Measurements from ENCODE around the gene SBF2. TPM values are rescaled to one million over a fixed set of nuclear protein-coding genes. Genes with fewer than 3 reads are reported as not detected.
"Not testable (repeated sequence)": the region's sequence is repeated elsewhere in the genome, so short reads cannot be mapped to it uniquely, and the experiment has no call there.

SBF2 gene
- total and polyA plus RNA-seq, 10 donors = 3.6 to 70.9 (median 57.1) TPM

DNA sequence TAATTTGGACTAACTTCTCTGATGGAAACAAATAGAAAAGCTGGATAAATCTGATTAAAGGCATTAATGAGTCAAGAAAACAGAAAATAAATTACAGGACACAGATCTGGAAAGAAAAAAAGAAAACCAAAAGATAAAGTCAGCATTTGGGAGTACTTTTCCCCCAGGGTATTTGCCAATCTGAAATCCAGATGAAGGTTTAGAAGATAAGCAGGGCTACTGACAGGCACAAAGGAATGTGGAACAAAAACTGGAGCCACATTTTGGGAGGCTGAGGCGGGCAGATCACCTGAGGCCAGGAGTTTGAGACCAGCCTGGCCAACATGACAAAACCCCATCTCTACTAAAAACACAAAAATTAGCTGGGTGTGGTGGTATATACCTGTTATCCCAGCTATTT, 57.2 kb downstream of the SBF2 start:
- peaks cover 0 to 3% (median 0%) of the 10 kb centered on the region in 6 donors for H3K4me1 ChIP-seq
- DNase-seq = no peak
- TF ChIP-seq POLR2A (IDR thresholded peaks at IDR 0.05) (no peak), POLR2AphosphoS5 (IDR thresholded peaks at IDR 0.05) (no peak)
- TF ChIP-seq, protein P1, sequence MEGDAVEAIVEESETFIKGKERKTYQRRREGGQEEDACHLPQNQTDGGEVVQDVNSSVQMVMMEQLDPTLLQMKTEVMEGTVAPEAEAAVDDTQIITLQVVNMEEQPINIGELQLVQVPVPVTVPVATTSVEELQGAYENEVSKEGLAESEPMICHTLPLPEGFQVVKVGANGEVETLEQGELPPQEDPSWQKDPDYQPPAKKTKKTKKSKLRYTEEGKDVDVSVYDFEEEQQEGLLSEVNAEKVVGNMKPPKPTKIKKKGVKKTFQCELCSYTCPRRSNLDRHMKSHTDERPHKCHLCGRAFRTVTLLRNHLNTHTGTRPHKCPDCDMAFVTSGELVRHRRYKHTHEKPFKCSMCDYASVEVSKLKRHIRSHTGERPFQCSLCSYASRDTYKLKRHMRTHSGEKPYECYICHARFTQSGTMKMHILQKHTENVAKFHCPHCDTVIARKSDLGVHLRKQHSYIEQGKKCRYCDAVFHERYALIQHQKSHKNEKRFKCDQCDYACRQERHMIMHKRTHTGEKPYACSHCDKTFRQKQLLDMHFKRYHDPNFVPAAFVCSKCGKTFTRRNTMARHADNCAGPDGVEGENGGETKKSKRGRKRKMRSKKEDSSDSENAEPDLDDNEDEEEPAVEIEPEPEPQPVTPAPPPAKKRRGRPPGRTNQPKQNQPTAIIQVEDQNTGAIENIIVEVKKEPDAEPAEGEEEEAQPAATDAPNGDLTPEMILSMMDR (IDR thresholded peaks at IDR 0.05 in 8 of 11, conservative IDR thresholded peaks at IDR 0.05 in 3 of 11) = no peak
- no peak overlapping the region for H3K4me3 ChIP-seq
- intact Hi-C loops (cut with DNase I; ENCODE audit: low total_unique reads) = no loop called here
- H3K9me3 ChIP-seq = peaks cover 0 to 8% (median 0%) of the 10 kb centered on the region in 8 donors
- WGBS, 5 donors = 89 to 100% (median 95%) methylated on average over 1 of the region's 1 CpG
- H3K27me3 ChIP-seq (replicated peaks in 1 of 7) = no peaks in the 10 kb centered on the region
- H3K36me3 ChIP-seq = peaks cover 0 to 7% (median 0%) of the 10 kb centered on the region in 6 donors
- H3K27ac ChIP-seq = no peak overlapping the region

DNA sequence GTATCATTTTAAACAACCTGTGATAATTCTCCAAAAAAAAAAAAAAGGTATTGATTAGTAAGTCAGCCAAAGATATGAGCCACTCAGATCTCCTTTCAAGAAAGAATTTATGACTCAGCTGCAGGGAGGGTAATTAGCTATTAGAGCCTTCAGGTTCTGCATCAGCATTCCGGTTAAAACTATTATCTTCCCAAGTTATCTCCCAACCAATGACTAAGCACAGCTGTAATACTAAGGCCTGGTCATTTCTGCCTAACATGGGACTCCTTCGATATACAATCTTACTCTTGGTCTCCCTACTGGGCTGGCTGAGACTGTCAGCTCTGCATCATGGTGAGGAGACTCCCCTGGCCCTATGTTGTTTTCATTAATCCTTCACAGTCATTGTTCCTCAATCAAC, 60.4 kb downstream of the SBF2 start:
- H3K4me3 ChIP-seq = no peak overlapping the region
- H3K27ac ChIP-seq = no peak overlapping the region
- TF ChIP-seq, protein P1 (IDR thresholded peaks at IDR 0.05 in 8 of 11, conservative IDR thresholded peaks at IDR 0.05 in 3 of 11) = no peak
- TF ChIP-seq POLR2A (IDR thresholded peaks at IDR 0.05) (no peak), POLR2AphosphoS5 (IDR thresholded peaks at IDR 0.05) (no peak)
- DNase-seq = no peak
- intact Hi-C loops (cut with DNase I; ENCODE audit: low total_unique reads) = no loop called here
- H3K36me3 ChIP-seq = peaks cover 0 to 11% (median 0%) of the 10 kb centered on the region in 6 donors
- peaks cover 0 to 10% (median 0%) of the 10 kb centered on the region in 8 donors for H3K9me3 ChIP-seq
- H3K4me1 ChIP-seq = peaks cover 0 to 3% (median 0%) of the 10 kb centered on the region in 6 donors
- H3K27me3 ChIP-seq (replicated peaks in 1 of 7) = no peaks in the 10 kb centered on the region
- 73 to 91% (median 80%) methylated on average over 2 of the region's 2 CpGs for WGBS, 5 donors

DNA sequence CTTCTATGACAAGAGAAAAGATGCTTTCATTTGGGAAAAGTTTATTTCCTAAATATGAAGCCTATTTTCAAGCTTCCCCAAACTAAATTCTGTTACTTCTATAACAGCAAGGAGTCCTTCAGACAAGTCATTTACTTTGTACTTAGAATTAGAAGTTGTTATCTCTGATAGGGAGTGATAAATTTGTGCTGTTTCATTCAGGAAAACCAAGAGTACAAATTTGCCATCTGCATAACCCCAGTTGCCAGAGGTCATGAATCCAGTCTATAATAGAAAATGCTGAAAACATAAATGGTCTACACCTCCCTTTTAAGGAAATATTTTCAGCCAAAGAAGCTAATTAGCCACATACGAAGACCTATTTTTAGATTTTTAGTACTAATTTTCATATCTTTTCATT, 61.3 kb downstream of the SBF2 start:
- WGBS, 5 donors = 61 to 81% (median 73%) methylated on average over 1 of the region's 1 CpG
- intact Hi-C loops (cut with DNase I; ENCODE audit: low total_unique reads) = no loop called here
- Histone ChIP-seq H3K4me1 (peaks cover 0 to 3% (median 0%) of the 10 kb centered on the region in 6 donors), H3K4me3 (no peak overlapping the region), H3K9me3 (peaks cover 0 to 10% (median 0%) of the 10 kb centered on the region in 8 donors), H3K27me3 (replicated peaks in 1 of 7) (no peaks in the 10 kb centered on the region), H3K36me3 (peaks cover 0 to 11% (median 0%) of the 10 kb centered on the region in 6 donors), H3K27ac (no peak overlapping the region)
- no peak for DNase-seq
- no peak for TF ChIP-seq POLR2A (IDR thresholded peaks at IDR 0.05)
- no peak for TF ChIP-seq POLR2AphosphoS5 (IDR thresholded peaks at IDR 0.05)
- TF ChIP-seq, protein P1 (IDR thresholded peaks at IDR 0.05 in 8 of 11, conservative IDR thresholded peaks at IDR 0.05 in 3 of 11) = no peak

DNA sequence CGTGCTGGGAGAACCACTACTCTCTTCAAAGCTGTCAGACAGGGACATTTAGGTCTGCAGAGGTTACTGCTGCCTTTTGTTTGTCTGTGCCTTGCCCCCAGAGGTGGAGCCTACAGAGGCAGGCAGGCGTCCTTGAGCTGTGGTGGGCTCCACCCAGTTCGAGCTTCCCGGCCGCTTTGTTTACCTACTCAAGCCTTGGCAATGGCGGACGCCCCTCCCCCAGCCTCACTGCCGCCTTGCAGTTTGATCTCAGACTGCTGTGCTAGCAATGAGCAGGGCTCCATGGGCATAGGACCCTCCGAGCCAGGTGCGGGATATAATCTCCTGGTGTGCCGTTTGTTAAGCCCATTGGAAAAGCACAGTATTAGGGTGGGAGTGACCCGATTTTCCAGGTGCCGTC, 62.2 kb downstream of the SBF2 start:
- 89 to 98% (median 96%) methylated on average over 9 to 13 of the region's 13 CpGs for WGBS, 5 donors
- DNase-seq; H3K4me1 ChIP-seq; H3K27ac ChIP-seq; intact Hi-C loops (cut with DNase I; ENCODE audit: low total_unique reads); H3K4me3 ChIP-seq; H3K27me3 ChIP-seq (replicated peaks in 1 of 7): not testable (repeated sequence)
- H3K36me3 ChIP-seq = peaks cover 0 to 11% (median 0%) of the 10 kb centered on the region in 6 donors
- peaks cover 0 to 10% (median 0%) of the 10 kb centered on the region in 8 donors for H3K9me3 ChIP-seq

DNA sequence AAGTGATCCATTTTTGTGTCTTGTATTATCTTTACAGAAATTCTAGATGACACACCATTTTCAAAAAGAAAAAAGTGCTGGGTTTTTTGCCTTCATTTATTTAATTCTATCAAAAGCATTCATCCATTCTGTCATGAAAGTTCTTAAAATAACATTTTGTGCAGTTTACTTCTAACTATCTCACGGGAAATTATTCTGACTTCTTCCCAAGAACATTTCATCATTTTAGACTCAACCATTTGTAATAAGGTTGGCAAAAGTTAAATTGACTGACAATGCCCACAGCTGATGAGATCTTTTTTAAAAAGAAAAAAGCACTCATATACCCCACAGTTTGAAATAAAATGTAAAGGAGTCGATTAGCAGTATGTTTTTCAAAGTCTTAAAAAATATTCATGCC, 68.5 kb downstream of the SBF2 start:
- H3K4me1 ChIP-seq = peaks cover 0 to 22% (median 0%) of the 10 kb centered on the region in 6 donors
- H3K27me3 ChIP-seq (replicated peaks in 1 of 7) = no peaks in the 10 kb centered on the region
- 35 to 82% (median 52%) methylated on average over 2 of the region's 2 CpGs for WGBS, 5 donors
- TF ChIP-seq, protein P1 (IDR thresholded peaks at IDR 0.05 in 8 of 11, conservative IDR thresholded peaks at IDR 0.05 in 3 of 11) = no peak
- TF ChIP-seq POLR2AphosphoS5 (IDR thresholded peaks at IDR 0.05) (no peak), POLR2A (IDR thresholded peaks at IDR 0.05) (no peak)
- H3K4me3 ChIP-seq = no peak overlapping the region
- intact Hi-C loops (cut with DNase I; ENCODE audit: low total_unique reads) = no loop called here
- DNase-seq = no peak
- no peak overlapping the region for H3K27ac ChIP-seq
- H3K36me3 ChIP-seq = no peaks in the 10 kb centered on the region
- H3K9me3 ChIP-seq = peaks cover 0 to 4% (median 0%) of the 10 kb centered on the region in 8 donors

All from spleen (tissue), 11 donors.